WERI-Rb-1 (cell line): ENCODE data around the gene FTSJ1.
A peak's percentile ranks its signal among the peaks of the same experiment; 100 is the strongest.

Experiments
- DNase-seq: peaks from one replicate; pipeline ENCODE4 v3.0.0-alpha.2; 2020
- H3K27ac ChIP-seq: fragments of 250-450 bp; sonication (Bioruptor Pico); 2 replicates; pipeline ENCODE4 v1.5.1; 2020; ENCODE audit warnings: mild to moderate bottlenecking, moderate library complexity
- H3K27me3 ChIP-seq: fragments of 250-450 bp; sonication (Bioruptor Pico); 2 replicates; pipeline ENCODE4 v1.5.1; 2021; ENCODE audit warnings: mild to moderate bottlenecking, low read depth, moderate library complexity; ENCODE audit not compliant: insufficient read depth, severe bottlenecking
- H3K36me3 ChIP-seq: fragments of 250-450 bp; sonication (Bioruptor Pico); 2 replicates; pipeline ENCODE4 v1.5.1; 2020; ENCODE audit warnings: mild to moderate bottlenecking, moderate library complexity
- H3K4me3 ChIP-seq: 2 replicates; pipeline ENCODE4 v1.5.1; 2011; ENCODE audit warnings: low read depth, mild to moderate bottlenecking, control low read depth, low read length
- H3K9me3 ChIP-seq: fragments of 250-450 bp; sonication (Bioruptor Pico); 2 replicates; pipeline ENCODE4 v1.5.1; 2021; ENCODE audit warnings: mild to moderate bottlenecking, moderate library complexity; ENCODE audit not compliant: severe bottlenecking
- TF ChIP-seq, protein P1 (sequence below): IDR thresholded peaks from 2 replicates; pipeline ENCODE4 v1.5.1; 2011; ENCODE audit warnings: low read depth, mild to moderate bottlenecking, control low read depth, inconsistent platforms, low read length

Gene FTSJ1

DNA sequence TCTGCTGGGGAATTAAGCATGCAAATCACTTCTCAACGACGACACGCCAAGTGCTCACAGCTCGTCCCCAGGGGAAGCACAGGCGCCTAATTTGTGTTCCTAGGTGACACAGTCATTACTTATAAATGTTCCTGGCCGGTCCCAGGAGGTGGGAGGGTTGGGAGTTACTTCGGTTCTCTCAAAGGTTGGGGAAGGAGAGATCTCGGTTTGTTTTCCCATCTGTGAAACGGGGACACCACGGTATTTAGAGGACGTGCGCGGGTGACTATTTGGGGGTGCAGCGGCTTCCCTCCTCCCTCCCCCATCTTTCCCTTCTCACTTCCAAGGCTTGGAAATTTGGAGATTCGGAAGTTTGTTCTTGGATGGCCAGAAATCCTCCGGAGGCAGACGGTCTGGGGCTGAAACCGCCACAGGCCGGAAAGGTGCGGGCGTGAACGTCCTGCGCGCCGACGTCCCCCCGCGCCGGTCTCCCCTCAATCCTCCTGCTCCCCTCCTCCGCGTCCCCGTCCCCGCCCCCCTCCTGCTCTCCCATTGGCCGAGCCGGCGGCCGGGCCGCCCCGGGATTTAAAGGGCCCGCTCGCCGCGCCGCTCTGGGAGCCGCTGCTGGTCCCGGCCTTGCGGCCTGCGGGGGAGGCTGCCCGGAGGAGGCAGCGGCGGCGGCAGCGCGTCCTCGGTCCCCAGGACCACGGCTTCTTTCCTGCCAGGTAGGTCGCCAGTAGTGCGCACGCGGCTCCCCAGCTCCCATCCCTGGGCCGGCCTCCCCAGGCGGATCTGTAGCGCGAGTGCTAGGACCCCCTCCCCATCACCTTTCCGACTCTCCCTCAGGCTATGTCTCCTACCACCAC is 32.6 kb downstream of the FTSJ1 start, which contains the start of gene PORCN:
TSS of gene PORCN (plus strand) at position 593 of the 845 bp plus-strand sequence. CDS start 829 bp downstream, outside the sequence.
- peak within 1 kb of the TSS; percentile 57 for H3K27ac ChIP-seq

DNA sequence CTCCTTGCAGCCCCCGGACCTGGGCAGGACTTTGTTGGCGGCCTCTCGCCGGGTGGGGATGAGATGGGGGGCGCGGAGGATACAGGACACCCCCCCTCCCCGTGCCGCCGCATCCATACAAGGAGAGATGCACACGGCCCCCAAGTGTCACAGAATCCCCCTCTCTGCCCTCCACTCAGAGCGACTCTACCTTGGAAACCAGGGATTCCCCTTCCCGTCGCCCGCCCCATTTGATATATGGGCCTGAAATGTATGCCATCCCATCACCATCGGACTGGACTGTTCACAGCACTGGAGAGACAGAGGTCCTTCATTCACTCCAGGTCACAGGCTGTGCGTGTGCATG is 33.2 kb downstream of the FTSJ1 start:
- Histone ChIP-seq H3K27me3 (peaks cover 9% of the 10 kb centered on the region), H3K4me3 (peak overlapping the region; percentile 49), H3K36me3 (no peaks in the 10 kb centered on the region), H3K9me3 (no peaks in the 10 kb centered on the region), H3K27ac (peak overlapping the region; percentile 37; the same call in 1 of the 2 replicates)
- DNase-seq = no peak
- TF ChIP-seq, protein P1, sequence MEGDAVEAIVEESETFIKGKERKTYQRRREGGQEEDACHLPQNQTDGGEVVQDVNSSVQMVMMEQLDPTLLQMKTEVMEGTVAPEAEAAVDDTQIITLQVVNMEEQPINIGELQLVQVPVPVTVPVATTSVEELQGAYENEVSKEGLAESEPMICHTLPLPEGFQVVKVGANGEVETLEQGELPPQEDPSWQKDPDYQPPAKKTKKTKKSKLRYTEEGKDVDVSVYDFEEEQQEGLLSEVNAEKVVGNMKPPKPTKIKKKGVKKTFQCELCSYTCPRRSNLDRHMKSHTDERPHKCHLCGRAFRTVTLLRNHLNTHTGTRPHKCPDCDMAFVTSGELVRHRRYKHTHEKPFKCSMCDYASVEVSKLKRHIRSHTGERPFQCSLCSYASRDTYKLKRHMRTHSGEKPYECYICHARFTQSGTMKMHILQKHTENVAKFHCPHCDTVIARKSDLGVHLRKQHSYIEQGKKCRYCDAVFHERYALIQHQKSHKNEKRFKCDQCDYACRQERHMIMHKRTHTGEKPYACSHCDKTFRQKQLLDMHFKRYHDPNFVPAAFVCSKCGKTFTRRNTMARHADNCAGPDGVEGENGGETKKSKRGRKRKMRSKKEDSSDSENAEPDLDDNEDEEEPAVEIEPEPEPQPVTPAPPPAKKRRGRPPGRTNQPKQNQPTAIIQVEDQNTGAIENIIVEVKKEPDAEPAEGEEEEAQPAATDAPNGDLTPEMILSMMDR = no peak

More for the DNA sequence above, 32.6 kb downstream of the FTSJ1 start, which contains the start of gene PORCN:
- Histone ChIP-seq H3K4me3 (peak within 1 kb of the TSS; percentile 49), H3K36me3 (no peaks in the 10 kb centered on the region), H3K27me3 (peaks cover 8% of the 10 kb centered on the region), H3K9me3 (no peaks in the 10 kb centered on the region)
- DNase-seq = peak; percentile 84
- TF ChIP-seq, protein P1 = no peak

DNA sequence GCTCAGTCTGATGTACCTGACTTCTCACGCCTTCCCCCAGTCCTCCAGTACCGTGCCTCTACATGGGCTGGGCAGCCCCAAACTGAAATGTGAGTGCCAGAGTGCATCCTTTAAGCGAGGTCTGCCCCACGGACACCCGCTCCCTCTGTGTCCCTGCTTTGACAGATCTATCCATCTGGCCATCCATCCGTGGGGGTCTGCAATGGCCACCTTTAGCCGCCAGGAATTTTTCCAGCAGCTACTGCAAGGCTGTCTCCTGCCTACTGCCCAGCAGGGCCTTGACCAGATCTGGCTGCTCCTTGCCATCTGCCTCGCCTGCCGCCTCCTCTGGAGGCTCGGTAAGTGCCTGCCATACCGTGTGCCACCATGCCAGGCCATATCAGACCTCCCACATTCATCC is 33.6 kb downstream of the FTSJ1 start:
- Histone ChIP-seq H3K36me3 (no peaks in the 10 kb centered on the region), H3K4me3 (no peak overlapping the region; the same call in 1 of the 2 replicates), H3K27me3 (peaks cover 12% of the 10 kb centered on the region), H3K9me3 (no peaks in the 10 kb centered on the region), H3K27ac (no peak overlapping the region)
- TF ChIP-seq, protein P1 = no peak
- no peak for DNase-seq

DNA sequence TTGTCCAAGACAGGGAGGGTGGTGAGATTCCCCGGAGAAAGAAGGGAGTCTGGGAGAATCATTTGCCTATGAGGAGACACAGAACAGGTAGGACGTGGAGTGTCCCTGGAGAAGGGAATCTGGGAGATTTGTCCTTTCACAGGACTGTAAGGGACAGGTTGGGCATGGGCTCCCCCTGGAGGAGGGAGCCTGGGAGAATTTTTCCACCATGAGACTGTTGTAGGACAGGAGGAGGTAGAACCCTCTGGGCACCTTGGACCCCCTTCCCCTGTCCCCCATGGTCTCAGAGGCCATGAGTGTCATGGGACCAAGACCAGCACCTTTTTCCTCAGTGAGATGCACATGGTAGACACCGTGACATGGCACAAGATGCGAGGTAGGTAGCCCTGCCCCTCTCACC is 35.6 kb downstream of the FTSJ1 start:
- Histone ChIP-seq H3K27me3 (peaks cover 12% of the 10 kb centered on the region), H3K9me3 (no peaks in the 10 kb centered on the region), H3K27ac (no peak overlapping the region), H3K36me3 (no peaks in the 10 kb centered on the region; the same call in 1 of the 2 replicates), H3K4me3 (no peak overlapping the region)
- DNase-seq = peak; percentile 39
- TF ChIP-seq, protein P1 = peak; percentile 71

DNA sequence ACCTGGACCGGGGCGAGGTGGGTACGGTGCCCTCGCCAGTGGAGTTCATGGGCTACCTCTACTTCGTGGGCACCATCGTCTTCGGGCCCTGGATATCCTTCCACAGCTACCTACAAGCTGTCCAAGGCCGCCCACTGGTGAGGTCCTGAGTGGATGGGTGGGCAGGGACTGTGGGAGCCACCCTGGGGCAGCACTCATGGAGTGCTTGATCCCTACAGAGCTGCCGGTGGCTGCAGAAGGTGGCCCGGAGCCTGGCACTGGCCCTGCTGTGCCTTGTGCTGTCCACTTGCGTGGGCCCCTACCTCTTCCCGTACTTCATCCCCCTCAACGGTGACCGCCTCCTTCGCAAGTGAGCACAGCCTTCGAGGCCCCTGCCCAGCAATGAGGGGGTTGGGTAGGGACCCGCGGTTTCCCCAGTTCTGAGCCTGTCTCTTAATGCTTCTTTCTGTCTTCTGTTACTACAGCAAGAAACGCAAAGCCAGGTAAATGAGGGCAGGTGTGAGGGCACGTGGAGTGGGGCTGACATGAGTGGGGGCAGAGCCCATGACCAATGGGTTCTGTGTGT is 36.5 kb downstream of the FTSJ1 start:
- Histone ChIP-seq H3K27ac (no peak overlapping the region), H3K9me3 (no peaks in the 10 kb centered on the region), H3K27me3 (peaks cover 16% of the 10 kb centered on the region), H3K4me3 (no peak overlapping the region), H3K36me3 (no peaks in the 10 kb centered on the region; the same call in 1 of the 2 replicates)
- TF ChIP-seq, protein P1 = no peak
- no peak for DNase-seq
